DOHH2 (cell line): ENCODE results near the gene CDK14.

ENCODE experiments used
- EZH2phosphoT487 ChIP-seq: fragments of 200-600 bp; sonication (generic); IDR thresholded peaks from 2 replicates; pipeline ENCODE4 v1.6.1; 2017; ENCODE audit warnings: borderline replicate concordance, mild to moderate bottlenecking, antibody characterized with exemption, low read length, moderate library complexity, mixed read lengths
- TF ChIP-seq, protein P1 (sequence below): fragments of 200-600 bp; sonication (generic); IDR thresholded peaks from one replicate; pipeline ENCODE4 v1.5.1; 2014; ENCODE audit warnings: antibody characterized with exemption, mild to moderate bottlenecking, low read depth, low read length; ENCODE audit not compliant: poor library complexity, severe bottlenecking

DNA sequence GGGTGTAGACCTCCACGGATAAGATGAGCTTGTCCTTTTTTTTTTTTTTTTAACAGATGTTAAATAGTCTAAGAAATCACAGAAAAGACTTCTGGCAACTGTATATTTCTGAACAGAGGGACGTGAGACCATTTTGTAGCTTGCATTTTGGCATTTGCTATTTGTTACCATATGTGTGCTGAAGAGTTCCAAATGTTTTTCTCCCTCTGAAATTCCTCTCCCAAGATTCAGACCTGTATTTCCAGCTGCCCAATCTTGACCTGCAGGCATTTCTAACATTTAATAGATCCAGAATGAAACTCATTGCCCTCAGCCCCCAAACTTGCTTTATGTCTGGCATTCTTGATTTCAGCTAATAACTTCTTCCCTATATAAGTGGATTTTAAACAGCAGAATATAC lies 445.0 kb downstream of the CDK14 start:
- TF ChIP-seq, protein P1, sequence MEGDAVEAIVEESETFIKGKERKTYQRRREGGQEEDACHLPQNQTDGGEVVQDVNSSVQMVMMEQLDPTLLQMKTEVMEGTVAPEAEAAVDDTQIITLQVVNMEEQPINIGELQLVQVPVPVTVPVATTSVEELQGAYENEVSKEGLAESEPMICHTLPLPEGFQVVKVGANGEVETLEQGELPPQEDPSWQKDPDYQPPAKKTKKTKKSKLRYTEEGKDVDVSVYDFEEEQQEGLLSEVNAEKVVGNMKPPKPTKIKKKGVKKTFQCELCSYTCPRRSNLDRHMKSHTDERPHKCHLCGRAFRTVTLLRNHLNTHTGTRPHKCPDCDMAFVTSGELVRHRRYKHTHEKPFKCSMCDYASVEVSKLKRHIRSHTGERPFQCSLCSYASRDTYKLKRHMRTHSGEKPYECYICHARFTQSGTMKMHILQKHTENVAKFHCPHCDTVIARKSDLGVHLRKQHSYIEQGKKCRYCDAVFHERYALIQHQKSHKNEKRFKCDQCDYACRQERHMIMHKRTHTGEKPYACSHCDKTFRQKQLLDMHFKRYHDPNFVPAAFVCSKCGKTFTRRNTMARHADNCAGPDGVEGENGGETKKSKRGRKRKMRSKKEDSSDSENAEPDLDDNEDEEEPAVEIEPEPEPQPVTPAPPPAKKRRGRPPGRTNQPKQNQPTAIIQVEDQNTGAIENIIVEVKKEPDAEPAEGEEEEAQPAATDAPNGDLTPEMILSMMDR: no peak
- no peak for TF ChIP-seq EZH2phosphoT487
